Endodermal cell (in vitro differentiated cells): ENCODE results near the gene PDE6B. TPM values are rescaled to one million over a fixed set of nuclear protein-coding genes. Genes with fewer than 3 reads are reported as not detected.

Experiments used
- DNase-seq: peaks from one replicate; pipeline ENCODE4 v3.0.0-alpha.2; 2017
- H3K27ac ChIP-seq: 2 replicates; pipeline ENCODE4 v1.5.1; 2013; ENCODE audit warnings: mild to moderate bottlenecking, low read depth, low read length, moderate library complexity
- H3K27me3 ChIP-seq: 2 replicates; pipeline ENCODE4 v1.6.1; 2013; ENCODE audit warnings: mild to moderate bottlenecking, low read length, moderate library complexity; ENCODE audit not compliant: insufficient read depth, control insufficient read depth, poor library complexity, severe bottlenecking
- H3K36me3 ChIP-seq: 2 replicates; pipeline ENCODE4 v1.7.0; 2013; ENCODE audit warnings: mild to moderate bottlenecking, low read length, moderate library complexity; ENCODE audit not compliant: control insufficient read depth, insufficient read depth
- H3K4me1 ChIP-seq: one replicate; pipeline ENCODE4 v1.7.0; 2013; ENCODE audit warnings: low read length; ENCODE audit not compliant: control insufficient read depth, insufficient read depth
- H3K4me3 ChIP-seq: 2 replicates; pipeline ENCODE4 v1.5.1; 2013; ENCODE audit warnings: mild to moderate bottlenecking, low read length, moderate library complexity
- H3K9ac ChIP-seq: 2 replicates; pipeline ENCODE4 v1.6.1; 2013; ENCODE audit warnings: mild to moderate bottlenecking, low read length, moderate library complexity; ENCODE audit not compliant: poor library complexity, severe bottlenecking; ENCODE audit errors: extremely low read depth
- H3K9me3 ChIP-seq: 2 replicates; pipeline ENCODE4 v1.6.1; 2013; ENCODE audit warnings: mild to moderate bottlenecking, low read length, moderate library complexity; ENCODE audit not compliant: control insufficient read depth
- H3K27ac Mint-ChIP-seq: 2 replicates; pipeline ENCODE4 v1.8.0; 2020; ENCODE audit warnings: mixed read lengths
- H3K27me3 Mint-ChIP-seq: 2 replicates; pipeline ENCODE4 v1.8.0; 2021; ENCODE audit warnings: mild to moderate bottlenecking, mixed read lengths; ENCODE audit not compliant: insufficient read depth
- H3K36me3 Mint-ChIP-seq: 2 replicates; pipeline ENCODE4 v1.8.0; 2020; ENCODE audit warnings: low read depth, mixed read lengths
- H3K4me1 Mint-ChIP-seq: 2 replicates; pipeline ENCODE4 v1.8.0; 2020; ENCODE audit warnings: mixed read lengths
- H3K4me3 Mint-ChIP-seq: 2 replicates; pipeline ENCODE4 v1.8.0; 2020; ENCODE audit warnings: mild to moderate bottlenecking, moderate library complexity, mixed read lengths
- H3K9me3 Mint-ChIP-seq: 2 replicates; pipeline ENCODE4 v1.8.0; 2020; ENCODE audit warnings: mild to moderate bottlenecking, mixed read lengths
- CTCF ChIP-seq: fragments of 200-600 bp; sonication (generic); conservative IDR thresholded peaks from 2 replicates; pipeline ENCODE4 v1.5.0; 2021; ENCODE audit warnings: antibody characterized with exemption, mild to moderate bottlenecking
- WGBS, 2 experiments: methylation state at CpG; one replicate each; pipeline versions ENCODE4 v1.1.5 to v1.1.7; 2013; ENCODE audit warnings: missing lambda C conversion rate in 2 of 2, mixed read lengths in 1 of 2; ENCODE audit not compliant: insufficient coverage in 1 of 2, insufficient read length in 1 of 2; 5-methylcytosine and 5-hydroxymethylcytosine counted together
- total RNA-seq, 2 donors: library from RNA; stranded (reverse); fragmentation: NEBNext Ultra II Directional in 1 of 2; extraction: Animal tissue kit (Norgen Biotek cat#: 25700) in 1 of 2; gene quantifications; 2 replicates in 1 of 2; 3 replicates in 1 of 2; pipeline ENCODE4 v1.2.1, GENCODE V29; 2021

PDE6B gene
- total RNA-seq, 2 donors from 2014 or later = 12.4 to 14.6 TPM

- Histone ChIP-seq H3K9ac (no peak overlapping the region), H3K4me1 (no peaks in the 10 kb centered on the region), H3K9me3 (no peaks in the 10 kb centered on the region), H3K27ac (no peak overlapping the region), H3K4me3 (no peak overlapping the region), H3K27me3 (no peaks in the 10 kb centered on the region), H3K36me3 (peaks cover under 1% of the 10 kb centered on the region)
- Mint-ChIP-seq H3K4me3 (no peak overlapping the region), H3K36me3 (peaks cover 7% of the 10 kb centered on the region), H3K27ac (no peak overlapping the region), H3K9me3 (no peaks in the 10 kb centered on the region), H3K4me1 (peaks cover 10% of the 10 kb centered on the region), H3K27me3 (peaks cover 2% of the 10 kb centered on the region)
- TF ChIP-seq CTCF = no peak
- WGBS, 2 experiments = 87 to 89% methylated on average over 15 to 26 of the region's 26 CpGs
- no peak for DNase-seq
Measured at GRCh38 chr4:677431-678293, 52.3 kb downstream of the PDE6B start.

GRCh38 chr4:678331-679103 lies 53.1 kb downstream of the PDE6B start:
- Histone ChIP-seq H3K36me3 (no peaks in the 10 kb centered on the region), H3K9me3 (no peaks in the 10 kb centered on the region), H3K27me3 (no peaks in the 10 kb centered on the region), H3K27ac (no peak overlapping the region), H3K4me3 (no peak overlapping the region), H3K9ac (no peak overlapping the region), H3K4me1 (no peaks in the 10 kb centered on the region)
- H3K27ac Mint-ChIP-seq = no peak overlapping the region
- H3K27me3 Mint-ChIP-seq = peaks cover 2% of the 10 kb centered on the region
- H3K4me1 Mint-ChIP-seq = peaks cover 5% of the 10 kb centered on the region
- WGBS, 2 experiments = 86 to 88% methylated on average over 11 to 14 of the region's 14 CpGs
- TF ChIP-seq CTCF = no peak
- DNase-seq = no peak
- no peaks in the 10 kb centered on the region for H3K9me3 Mint-ChIP-seq
- no peak overlapping the region for H3K4me3 Mint-ChIP-seq
- peaks cover 1% of the 10 kb centered on the region for H3K36me3 Mint-ChIP-seq

- H3K4me1 Mint-ChIP-seq = peaks cover 4% of the 10 kb centered on the region
- Histone ChIP-seq H3K9ac (no peak overlapping the region), H3K4me3 (no peak overlapping the region), H3K9me3 (no peaks in the 10 kb centered on the region), H3K36me3 (no peaks in the 10 kb centered on the region), H3K27ac (no peak overlapping the region), H3K27me3 (no peaks in the 10 kb centered on the region), H3K4me1 (no peaks in the 10 kb centered on the region)
- WGBS, 2 experiments = 88 to 92% methylated on average over 7 to 13 of the region's 13 CpGs
- no peaks in the 10 kb centered on the region for H3K9me3 Mint-ChIP-seq
- no peak for TF ChIP-seq CTCF
- H3K36me3 Mint-ChIP-seq = no peaks in the 10 kb centered on the region
- H3K27ac Mint-ChIP-seq = no peak overlapping the region
- peaks cover 2% of the 10 kb centered on the region for H3K27me3 Mint-ChIP-seq
- no peak overlapping the region for H3K4me3 Mint-ChIP-seq
- no peak for DNase-seq
Measured at GRCh38 chr4:679104-679481, 53.7 kb downstream of the PDE6B start.
